GM20431 (cell line): ENCODE data around the gene UBL7.

Source experiments
- in situ Hi-C: fragments of 300-500 bp; cut with MseI, MboI; formaldehyde crosslinking; loops from one replicate; pipeline ENCODE4 v1.15.0; 2020; ENCODE audit warnings: low sequenced_read_pairs; ENCODE audit not compliant: unreplicated experiment

UBL7 gene

GRCh38 chr15:74426404-74427281 lies 34.3 kb downstream of the UBL7 start:
- in situ Hi-C loops: no loop called here

- in situ Hi-C loops: no loop called here
These were observed 35.3 kb downstream of the UBL7 start for GRCh38 chr15:74425630-74426029.

- in situ Hi-C loops: no loop called here
These were observed 35.9 kb downstream of the UBL7 start for GRCh38 chr15:74424901-74425528.

- in situ Hi-C loops: no loop called here
These were observed 37.3 kb downstream of the UBL7 start for GRCh38 chr15:74423431-74424257.

GRCh38 chr15:74422652-74423430 lies 38.1 kb downstream of the UBL7 start:
- in situ Hi-C loops: no loop called here

- in situ Hi-C loops: no loop called here
These were observed 38.7 kb downstream of the UBL7 start for GRCh38 chr15:74422265-74422651.

- in situ Hi-C loops: no loop called here
These were observed 39.4 kb downstream of the UBL7 start for GRCh38 chr15:74421302-74422245.

GRCh38 chr15:74420193-74420905 lies 40.6 kb downstream of the UBL7 start:
- in situ Hi-C loops: no loop called here

GRCh38 chr15:74419432-74419831 lies 41.5 kb downstream of the UBL7 start:
- in situ Hi-C loops: no loop called here

- in situ Hi-C loops: no loop called here
These were observed 42.2 kb downstream of the UBL7 start for GRCh38 chr15:74418575-74419338.

- in situ Hi-C loops: no loop called here
These were observed 43.3 kb downstream of the UBL7 start for GRCh38 chr15:74417670-74418069.

- in situ Hi-C loops: no loop called here
These were observed 43.7 kb downstream of the UBL7 start for GRCh38 chr15:74417225-74417624.

- in situ Hi-C loops: no loop called here
These were observed 44.7 kb downstream of the UBL7 start for GRCh38 chr15:74415966-74416916.

- in situ Hi-C loops: no loop called here
These were observed 46.2 kb downstream of the UBL7 start for GRCh38 chr15:74414603-74415338.

GRCh38 chr15:74414081-74414580 lies 46.8 kb downstream of the UBL7 start:
- in situ Hi-C loops: no loop called here
